ENCODE results near the gene E4F1.

GRCh38 chr16:2228161-2228824 lies 4.9 kb downstream of the E4F1 start:
- TF ChIP-seq CTCF (IDR thresholded peaks at IDR 0.05; ENCODE audit: poor library complexity) (no peak), EZH2 (IDR thresholded peaks at IDR 0.05; ENCODE audit: borderline replicate concordance) (no peak), EZH2phosphoT487 (IDR thresholded peaks at IDR 0.05; ENCODE audit: low read depth, severe bottlenecking, unreplicated experiment) (no peak)
